Pulmonary artery endothelial cell (primary cell): ENCODE results near the gene FSTL4. TPM values are rescaled to one million over a fixed set of nuclear protein-coding genes. Genes with fewer than 3 reads are reported as not detected.
"Not testable (repeated sequence)": the region's sequence is repeated elsewhere in the genome, so short reads cannot be mapped to it uniquely, and the experiment has no call there.

Source experiments
- DNase-seq: peaks from one replicate; pipeline ENCODE4 v3.0.0-alpha.2; 2011; ENCODE audit warnings: low read depth, low spot score
- total RNA-seq: library from RNA; depleted of rRNA; stranded (reverse); fragments of >200 nt; gene quantifications from 2 replicates; pipeline ENCODE4 v1.2.3, GENCODE V29; 2014

The FSTL4 gene
- total RNA-seq, 1 donor from 2014 or later, result not detected

GRCh38 chr5:133456933-133457402 is 155.4 kb downstream of the FSTL4 start:
- DNase-seq, result no peak

DNA sequence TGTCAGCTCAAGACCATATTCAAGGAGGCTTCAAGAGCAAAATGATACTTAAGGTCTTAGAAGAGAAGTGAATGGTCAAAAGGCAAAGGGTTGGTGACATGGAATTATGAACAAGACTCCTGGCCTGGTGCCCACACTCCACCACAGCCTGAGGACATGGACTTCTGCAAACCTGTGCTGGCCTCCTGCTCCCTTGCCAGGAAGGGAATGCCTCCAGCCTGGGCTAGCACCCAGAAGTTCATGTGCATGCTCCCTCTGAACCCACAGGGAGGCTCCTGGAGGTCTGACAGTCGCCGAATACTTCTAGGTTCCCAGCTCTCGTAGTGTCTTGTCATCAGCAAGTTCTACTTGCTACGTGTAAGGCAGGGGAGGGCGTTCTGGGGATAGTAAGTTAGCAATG is 156.7 kb downstream of the FSTL4 start:
- DNase-seq, result no peak

DNA sequence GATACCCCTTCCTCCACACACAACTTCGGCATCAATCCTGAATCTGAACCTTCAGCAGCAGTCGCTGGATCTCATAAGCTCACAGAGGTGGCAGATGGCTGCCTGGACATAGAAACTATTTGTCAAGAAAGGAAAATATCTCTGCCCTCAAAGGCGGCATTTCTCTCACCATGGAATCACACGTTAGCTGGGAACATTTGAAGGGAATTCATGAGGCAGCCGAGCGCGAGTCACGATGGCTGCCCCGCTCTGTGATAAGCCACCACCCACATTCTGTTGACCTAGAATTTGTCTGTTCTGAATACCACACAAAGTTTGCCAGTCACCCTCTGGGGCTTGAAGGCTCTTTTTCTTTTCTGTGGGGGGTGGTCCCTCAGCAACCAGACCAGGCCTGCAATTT is 157.9 kb downstream of the FSTL4 start:
- DNase-seq, result no peak

DNA sequence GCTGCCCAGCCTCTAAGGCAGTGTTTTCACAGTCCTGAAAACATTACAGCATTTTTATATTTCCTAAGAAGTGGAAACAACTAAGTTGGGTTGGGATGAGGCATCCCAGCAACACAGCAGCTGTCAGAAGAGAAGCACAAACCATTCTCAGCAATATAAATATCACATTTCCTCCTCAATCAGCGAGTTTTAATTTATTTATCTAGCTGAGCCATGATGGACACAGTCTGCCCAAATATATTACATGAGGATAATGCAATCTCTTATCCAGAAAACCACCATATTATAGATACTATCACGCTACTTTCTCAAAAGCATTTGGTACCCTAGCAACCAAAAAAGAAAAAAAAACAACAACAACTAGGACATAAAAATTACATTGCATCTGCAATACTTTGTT is 158.5 kb downstream of the FSTL4 start:
- no peak for DNase-seq

GRCh38 chr5:133453084-133453780 is 159.1 kb downstream of the FSTL4 start:
- no peak for DNase-seq

DNA sequence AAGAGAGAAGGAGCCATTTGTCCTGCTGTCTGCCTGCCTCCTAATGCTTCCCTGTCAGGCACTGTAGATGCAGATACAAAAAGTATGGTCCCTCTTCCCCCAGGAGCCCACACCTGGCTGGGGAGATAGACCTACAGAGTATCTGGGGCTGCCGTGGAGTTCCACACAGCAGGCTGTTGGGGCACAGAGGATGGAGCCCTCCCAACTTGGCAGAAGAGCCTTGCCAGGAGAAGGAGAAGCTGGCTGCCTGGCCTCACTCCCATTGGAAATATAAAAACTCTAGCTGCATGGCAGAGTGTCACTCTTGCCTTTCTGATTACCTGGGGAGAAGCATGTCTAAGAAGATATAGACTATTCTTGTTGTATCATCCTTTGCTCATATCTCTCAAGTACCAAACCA is 160.4 kb downstream of the FSTL4 start:
- DNase-seq, result no peak

- no peak for DNase-seq
These were observed 162.1 kb downstream of the FSTL4 start for GRCh38 chr5:133450286-133450685.

DNA sequence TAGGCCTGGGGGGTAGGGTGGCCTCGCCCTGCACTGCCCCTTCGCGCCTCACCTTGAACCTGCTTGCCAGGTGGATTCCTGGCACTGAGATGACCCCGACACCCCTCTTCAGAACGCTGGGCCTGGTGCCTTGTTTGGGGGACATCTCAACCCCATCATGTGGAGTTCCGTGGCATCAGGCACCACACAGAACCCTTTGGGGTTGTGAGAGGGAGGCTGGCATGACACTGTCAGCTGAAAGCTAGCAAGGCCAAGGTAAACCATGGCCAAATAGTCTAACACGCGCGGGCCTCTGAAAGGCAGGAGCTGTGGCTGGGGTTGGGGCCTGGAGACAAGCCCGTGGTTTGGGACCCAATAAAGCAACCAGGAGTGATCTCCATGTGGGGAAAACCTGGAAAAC is 163.2 kb downstream of the FSTL4 start:
- no peak for DNase-seq

DNA sequence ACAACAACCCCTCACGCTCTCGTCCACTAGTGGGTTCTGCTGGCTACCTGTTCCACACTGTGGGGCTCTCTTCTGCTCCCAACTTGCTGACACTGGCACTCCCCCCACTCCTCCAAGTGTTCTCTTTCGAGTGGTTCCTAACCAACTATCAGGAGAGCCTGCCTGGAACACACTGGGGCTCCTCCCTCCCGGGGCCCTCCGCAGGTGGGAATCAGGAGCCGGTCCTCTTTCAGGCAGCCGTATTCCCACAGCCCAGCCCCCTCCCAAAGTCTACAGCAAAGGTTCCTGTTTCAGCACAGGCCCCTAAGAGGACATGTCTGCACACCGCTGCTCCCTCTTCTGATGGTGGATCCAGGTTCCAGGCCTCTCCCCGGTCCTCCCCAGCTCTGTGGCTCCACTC is 165.9 kb downstream of the FSTL4 start:
- DNase-seq, result no peak

DNA sequence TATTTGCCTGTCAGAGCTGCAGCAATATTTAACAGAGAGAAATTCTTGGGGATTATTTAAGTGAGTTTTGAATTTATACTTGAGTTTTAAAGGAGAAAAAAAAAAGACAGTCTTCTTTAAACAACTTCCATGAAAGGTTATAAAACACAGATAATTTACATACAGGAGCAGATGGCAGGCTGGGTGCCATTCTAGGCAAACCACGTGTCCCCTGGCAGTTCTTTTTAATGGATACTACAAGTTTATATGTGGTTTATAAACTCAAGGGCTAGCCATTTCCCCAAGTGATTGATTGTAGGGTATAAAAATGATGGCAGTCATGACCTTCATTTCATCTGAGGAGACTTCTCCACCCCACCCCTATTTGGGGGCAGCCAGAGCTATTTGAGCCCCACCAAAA is 166.6 kb downstream of the FSTL4 start:
- DNase-seq, result no peak

GRCh38 chr5:133445204-133445603 is 167.1 kb downstream of the FSTL4 start:
- not testable (repeated sequence) for DNase-seq

DNA sequence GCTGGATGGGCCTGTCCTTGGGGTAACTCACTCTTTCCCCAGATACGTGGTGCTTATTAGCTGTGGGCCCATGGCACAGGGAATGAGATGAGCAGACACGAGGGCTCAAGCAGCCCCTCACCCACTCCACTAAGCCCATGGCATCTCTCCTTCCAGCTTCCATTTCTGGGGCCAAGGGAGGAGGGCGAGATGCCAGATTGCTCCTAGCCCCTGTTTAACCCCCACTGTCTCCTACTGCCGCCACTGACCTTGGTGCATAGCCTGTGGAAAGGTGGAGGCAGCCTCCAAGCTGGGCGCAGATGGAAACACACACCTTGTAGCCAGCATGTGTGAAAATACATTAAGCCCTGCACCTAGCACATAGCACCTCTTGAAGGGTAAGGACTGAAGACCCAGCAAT is 167.6 kb downstream of the FSTL4 start:
- DNase-seq, result no peak

DNA sequence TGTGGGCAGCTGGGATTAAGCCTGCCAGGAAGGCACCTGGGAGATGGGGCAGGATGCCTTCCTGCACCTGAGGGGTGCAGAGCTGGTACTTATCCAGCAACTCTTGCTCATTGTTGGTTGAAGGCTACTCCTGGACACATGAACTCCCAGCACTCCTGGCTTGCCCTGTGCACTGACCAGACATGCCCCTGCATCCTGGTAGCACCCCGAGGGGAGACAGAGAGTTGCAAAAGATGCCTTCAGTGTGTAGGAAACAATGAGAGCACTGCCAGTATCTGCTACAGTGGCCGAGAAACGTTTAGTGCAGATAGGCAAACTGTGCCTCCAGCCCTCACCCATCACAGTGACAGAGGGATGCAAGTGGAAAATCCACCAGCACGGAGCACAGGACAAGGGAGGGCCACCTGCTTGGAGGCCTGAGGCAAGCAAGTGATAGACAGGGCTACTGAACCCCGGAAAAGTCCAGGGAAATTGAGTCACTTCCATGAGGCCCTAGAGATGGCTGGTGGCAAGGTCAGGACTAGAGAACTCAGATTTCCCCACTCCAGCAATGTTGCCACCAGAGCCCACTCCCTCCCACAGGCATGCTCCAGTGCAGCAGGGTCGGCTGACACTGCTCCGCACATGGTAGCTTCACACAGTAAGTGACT is 171.1 kb downstream of the FSTL4 start:
- no peak for DNase-seq

- no peak for DNase-seq
These were observed 171.8 kb downstream of the FSTL4 start for GRCh38 chr5:133440467-133441115.

DNA sequence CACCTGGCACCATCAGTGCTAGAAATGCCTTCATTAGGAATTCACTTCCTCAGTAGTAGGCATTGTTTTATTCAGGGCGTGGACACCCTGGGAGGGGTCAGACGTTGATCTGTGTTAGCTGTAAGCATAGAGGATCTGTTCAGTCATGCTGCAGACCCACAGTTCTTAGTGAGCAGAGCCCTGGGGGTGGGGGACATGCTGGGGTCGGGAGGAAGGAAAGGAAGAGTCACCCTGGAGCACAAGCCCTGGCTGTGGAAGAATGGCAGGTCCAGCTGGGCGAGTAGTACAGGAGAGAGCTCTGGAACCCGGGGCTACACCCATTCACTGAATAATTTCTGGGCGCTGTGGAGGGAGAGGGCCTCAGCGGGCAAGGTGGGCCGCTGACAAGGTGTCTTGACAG is 172.5 kb downstream of the FSTL4 start:
- no peak for DNase-seq

GRCh38 chr5:133438487-133438886 is 173.9 kb downstream of the FSTL4 start:
- DNase-seq, result no peak

DNA sequence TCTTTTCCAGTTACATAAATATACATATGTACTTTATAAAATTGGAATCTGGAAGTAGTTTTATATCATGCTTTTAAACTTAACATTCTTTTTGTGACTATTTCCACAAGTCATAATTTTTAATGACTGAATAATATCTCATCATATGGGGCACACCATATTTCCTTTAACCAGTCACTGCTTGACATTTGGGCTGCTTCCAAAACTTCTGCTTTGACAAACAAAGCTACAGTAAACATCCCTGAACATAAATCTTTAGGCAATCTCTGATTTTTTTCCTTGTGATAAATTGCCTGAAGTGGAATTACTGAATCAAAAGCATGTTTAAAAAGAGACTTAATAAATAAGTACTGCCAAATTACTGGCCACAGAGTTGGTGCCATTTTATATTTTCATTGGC is 178.0 kb downstream of the FSTL4 start:
- no peak for DNase-seq

DNA sequence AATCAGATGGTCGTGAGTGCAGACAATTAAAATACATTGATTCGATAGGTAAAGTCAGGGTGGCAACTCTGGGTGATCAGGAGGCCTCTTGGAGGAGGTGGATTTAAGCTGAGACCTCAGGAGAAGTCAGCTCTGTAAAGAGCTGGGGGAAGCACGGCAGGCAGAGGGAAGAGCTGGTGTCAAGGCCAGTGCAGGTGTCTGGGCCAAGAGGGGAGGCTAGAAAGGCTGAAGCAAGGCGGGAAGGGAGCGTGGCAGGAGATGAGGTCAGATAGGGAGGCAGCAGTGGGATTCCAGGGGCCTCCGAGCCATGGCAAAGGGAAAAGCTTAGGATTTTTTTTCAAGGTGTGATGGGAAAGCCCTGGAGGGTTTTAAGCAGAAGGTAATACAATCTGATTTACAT is 178.7 kb downstream of the FSTL4 start:
- no peak for DNase-seq

- no peak for DNase-seq
These were observed 179.3 kb downstream of the FSTL4 start for GRCh38 chr5:133432956-133433532.

DNA sequence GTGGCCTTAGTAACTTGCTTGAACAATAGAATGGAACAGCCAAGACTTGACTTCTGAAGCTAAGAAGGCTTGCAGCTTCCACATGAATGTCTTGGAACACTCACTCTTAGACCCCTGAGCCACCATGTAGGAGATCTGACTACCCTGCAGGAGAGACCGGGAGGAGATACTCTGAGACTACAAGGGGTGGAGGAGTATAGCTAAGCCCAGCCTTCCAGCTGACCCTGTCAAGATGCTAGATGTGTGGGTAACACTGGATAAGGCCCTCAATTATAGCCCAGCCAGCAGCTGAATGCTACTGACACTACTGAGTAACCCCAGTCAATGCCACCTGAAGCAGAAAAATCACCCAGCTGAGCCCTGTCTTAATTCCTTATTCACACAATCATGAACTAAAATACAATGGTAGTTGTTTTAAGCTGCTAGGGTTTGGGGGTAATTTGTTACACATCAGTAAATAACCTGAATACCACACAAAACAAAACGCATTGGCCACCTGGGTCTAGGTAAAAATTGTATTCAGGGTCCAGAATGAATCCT is 180.9 kb downstream of the FSTL4 start:
- no peak for DNase-seq

DNA sequence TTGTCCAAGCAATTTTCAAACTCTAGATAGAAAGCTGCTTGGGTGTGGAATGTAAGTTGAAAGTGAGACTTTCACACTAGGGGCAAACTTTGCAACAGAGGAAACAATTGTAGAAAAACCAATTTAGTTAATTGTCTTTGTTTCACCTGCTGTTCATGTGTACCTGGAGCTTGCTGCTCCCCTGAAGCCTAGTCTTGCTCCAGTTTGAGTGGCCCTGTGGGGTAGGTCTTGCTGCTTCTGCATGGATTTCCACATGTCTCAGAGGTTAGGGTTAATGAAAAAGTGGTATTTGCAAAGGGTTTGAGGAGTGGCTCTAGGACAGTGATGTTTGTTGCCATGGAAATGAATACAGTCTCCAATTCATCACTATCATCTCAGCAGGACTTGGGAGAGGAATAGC is 182.2 kb downstream of the FSTL4 start:
- no peak for DNase-seq

- no peak for DNase-seq
These were observed 183.3 kb downstream of the FSTL4 start for GRCh38 chr5:133429046-133429445.
